ENCODE data around the gene FMO5.
"Not testable (repeated sequence)": the region's sequence is repeated elsewhere in the genome, so short reads cannot be mapped to it uniquely, and the experiment has no call there.

FMO5 gene

DNA sequence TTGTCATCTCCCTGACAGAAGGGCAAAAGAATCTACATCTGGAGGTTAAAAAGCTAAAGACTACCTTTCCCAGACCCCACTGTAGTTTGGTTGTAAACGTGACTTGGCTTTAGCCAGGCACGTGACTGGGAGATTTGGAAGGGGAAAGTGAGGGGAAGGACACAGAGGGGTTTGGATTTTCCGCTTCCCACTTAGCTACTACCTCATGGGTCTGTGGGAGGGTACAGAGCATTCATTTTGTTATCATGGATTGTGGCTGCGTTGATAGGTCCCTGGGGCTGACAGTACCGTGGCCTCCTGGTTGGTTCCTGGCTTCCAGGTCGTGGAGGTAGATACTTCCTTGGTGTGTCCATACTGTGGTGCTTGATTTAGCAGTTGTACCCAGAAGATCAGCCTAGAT is 20.0 kb upstream of the FMO5 start:
- CTCF ChIA-PET, result no interaction called here
- POLR2A ChIA-PET, result interaction anchor here (0.9 kb wide), 1 partner anchor 72 kb away, joined by 3 read pairs; no protein-coding TSS in a partner anchor
- TF ChIP-seq LEF1 (IDR thresholded peaks at IDR 0.05; ENCODE audit: borderline replicate concordance) (no peak), SP1 (IDR thresholded peaks at IDR 0.05) (no peak), NFRKB (IDR thresholded peaks at IDR 0.05) (no peak), ARNT (IDR thresholded peaks at IDR 0.05) (no peak), SUZ12 (IDR thresholded peaks at IDR 0.05) (no peak), FOXK2 (IDR thresholded peaks at IDR 0.05) (no peak), ELF4 (IDR thresholded peaks at IDR 0.05) (no peak), FOXM1 (IDR thresholded peaks at IDR 0.05; ENCODE audit: borderline replicate concordance) (no peak), ZNF384 (IDR thresholded peaks at IDR 0.05) (no peak), BHLHE40 (IDR thresholded peaks at IDR 0.05; ENCODE audit: borderline replicate concordance) (no peak), L3MBTL2 (conservative IDR thresholded peaks at IDR 0.05) (no peak), HDGF (IDR thresholded peaks at IDR 0.05; ENCODE audit: borderline replicate concordance) (no peak), TARDBP (IDR thresholded peaks at IDR 0.05) (no peak), CTBP1 (IDR thresholded peaks at IDR 0.05; ENCODE audit: borderline replicate concordance) (no peak), FOXA1 (IDR thresholded peaks at IDR 0.05) (no peak)
- TF ChIP-seq, protein P1, sequence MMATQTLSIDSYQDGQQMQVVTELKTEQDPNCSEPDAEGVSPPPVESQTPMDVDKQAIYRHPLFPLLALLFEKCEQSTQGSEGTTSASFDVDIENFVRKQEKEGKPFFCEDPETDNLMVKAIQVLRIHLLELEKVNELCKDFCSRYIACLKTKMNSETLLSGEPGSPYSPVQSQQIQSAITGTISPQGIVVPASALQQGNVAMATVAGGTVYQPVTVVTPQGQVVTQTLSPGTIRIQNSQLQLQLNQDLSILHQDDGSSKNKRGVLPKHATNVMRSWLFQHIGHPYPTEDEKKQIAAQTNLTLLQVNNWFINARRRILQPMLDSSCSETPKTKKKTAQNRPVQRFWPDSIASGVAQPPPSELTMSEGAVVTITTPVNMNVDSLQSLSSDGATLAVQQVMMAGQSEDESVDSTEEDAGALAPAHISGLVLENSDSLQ (IDR thresholded peaks at IDR 0.05), result no peak
- DNase-seq (ENCODE audit: extremely low spot score), result no peak

DNA sequence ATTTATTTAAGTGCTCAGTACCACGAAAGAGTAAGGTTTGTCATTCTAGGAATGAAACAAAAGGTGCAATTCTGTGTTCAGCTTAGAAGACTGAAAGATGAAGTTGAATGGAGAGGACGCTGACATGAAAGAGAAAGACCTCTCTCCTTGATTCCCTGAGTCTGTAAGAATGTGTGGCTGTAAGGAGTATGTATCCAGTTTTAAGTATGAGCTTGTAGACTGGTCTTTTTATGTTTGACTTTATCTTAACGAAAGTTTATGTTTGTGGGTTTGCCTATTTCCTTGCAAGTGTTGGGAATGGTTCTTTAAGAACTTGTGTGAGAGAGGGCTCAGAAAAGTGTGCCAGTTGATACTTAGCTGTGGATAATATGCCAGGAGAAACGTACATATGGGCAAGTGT is 18.7 kb upstream of the FMO5 start:
- no peak for DNase-seq (ENCODE audit: extremely low spot score)
- TF ChIP-seq SP1 (IDR thresholded peaks at IDR 0.05), result no peak
- POLR2A ChIA-PET, result interaction anchor here (1.3 to 3.2 kb wide), 3 partner anchors 71 to 159 kb away, joined by 3 to 27 read pairs (median 11); partner anchors contain the start of gene PRKAB2
- CTCF ChIA-PET, result interaction anchor here (0.8 to 1.0 kb wide), 2 partner anchors 146 to 159 kb away, joined by 3 to 4 read pairs; no protein-coding TSS in a partner anchor

DNA sequence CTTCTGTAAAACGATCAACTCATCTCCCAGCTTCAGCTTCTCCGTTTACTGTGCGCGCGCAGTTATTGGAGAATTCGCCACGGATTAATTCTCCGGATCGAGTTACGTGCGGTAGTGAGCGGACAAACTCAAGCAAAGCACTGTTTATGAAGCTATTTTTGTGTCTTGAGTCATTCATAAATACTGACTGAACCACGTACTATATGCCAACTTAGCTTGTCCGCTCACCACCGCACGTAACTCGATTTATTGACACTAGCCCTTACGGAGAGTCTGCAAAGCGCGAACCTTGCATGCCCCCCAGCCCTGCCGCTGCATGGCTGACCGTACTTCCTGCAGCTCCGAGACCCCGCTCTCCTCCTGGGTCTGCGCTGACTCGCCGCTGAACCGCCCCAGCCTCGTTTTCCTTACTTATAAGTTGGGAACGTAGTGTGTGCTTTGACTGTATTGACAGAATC is 18.1 kb upstream of the FMO5 start:
- TF ChIP-seq LEF1 (IDR thresholded peaks at IDR 0.05; ENCODE audit: borderline replicate concordance), result no peak
- no peak for TF ChIP-seq CTBP1 (IDR thresholded peaks at IDR 0.05; ENCODE audit: borderline replicate concordance)
- no peak for TF ChIP-seq L3MBTL2 (conservative IDR thresholded peaks at IDR 0.05)
- no peak for TF ChIP-seq SP1 (IDR thresholded peaks at IDR 0.05)
- TF ChIP-seq FOXA1 (IDR thresholded peaks at IDR 0.05), result no peak
- TF ChIP-seq TARDBP (IDR thresholded peaks at IDR 0.05), result no peak
- TF ChIP-seq BHLHE40 (IDR thresholded peaks at IDR 0.05; ENCODE audit: borderline replicate concordance), result no peak
- TF ChIP-seq SUZ12 (IDR thresholded peaks at IDR 0.05), result no peak
- no peak for TF ChIP-seq FOXM1 (IDR thresholded peaks at IDR 0.05; ENCODE audit: borderline replicate concordance)
- TF ChIP-seq ARNT (IDR thresholded peaks at IDR 0.05), result no peak
- TF ChIP-seq, protein P1 (IDR thresholded peaks at IDR 0.05), result no peak
- peak; percentile 51 for DNase-seq (ENCODE audit: extremely low spot score)
- CTCF ChIA-PET, result interaction anchor here (0.5 to 1.0 kb wide), 5 partner anchors 14 to 159 kb away, joined by 3 to 4 read pairs (median 3); no protein-coding TSS in a partner anchor
- POLR2A ChIA-PET, result interaction anchor here (1.0 to 3.2 kb wide), 4 partner anchors 71 to 158 kb away, joined by 3 to 27 read pairs (median 7); partner anchors contain the start of gene PRKAB2

DNA sequence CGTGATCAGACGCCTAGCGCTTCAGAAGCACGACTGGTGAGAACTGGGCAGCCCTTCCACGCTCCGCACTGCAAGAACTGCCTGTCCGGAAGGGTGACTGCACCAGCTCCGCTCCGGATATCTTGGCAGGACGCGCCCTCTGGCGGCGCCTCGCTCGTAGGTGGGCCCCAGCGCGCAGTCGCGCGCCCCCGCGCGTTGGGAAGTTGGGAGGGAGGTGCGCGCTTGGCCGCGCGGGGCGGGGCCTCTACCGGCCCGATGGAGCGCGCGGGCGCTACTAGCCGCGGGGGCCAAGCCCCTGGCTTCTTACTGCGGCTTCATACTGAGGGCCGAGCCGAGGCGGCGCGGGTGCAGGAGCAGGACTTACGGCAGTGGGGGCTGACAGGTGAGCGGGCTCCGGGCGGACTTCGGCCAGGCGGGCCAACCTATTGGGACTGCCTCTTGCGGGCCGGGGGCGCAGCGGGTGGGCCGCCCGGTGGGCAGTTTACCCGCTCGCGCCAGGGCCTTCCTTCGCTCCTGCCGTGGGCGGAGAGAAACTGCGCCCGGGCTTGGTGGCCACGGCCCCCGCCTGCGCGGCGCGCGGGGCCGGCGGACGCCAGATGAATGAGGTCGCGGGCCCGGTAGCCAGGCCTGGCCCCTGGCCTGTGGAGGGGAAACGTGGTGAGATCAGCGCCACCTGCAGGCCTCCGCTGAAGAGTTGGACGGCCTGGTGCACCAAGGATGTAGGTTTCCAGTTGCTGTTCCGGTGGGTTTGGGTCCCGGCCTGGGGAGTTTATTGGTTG is 17.5 kb upstream of the FMO5 start, which contains the start of gene CHD1L:
Gene CHD1L (plus strand): TSS at position 236 of the 779 bp plus-strand sequence. CDS start 20 bp downstream, at position 256.
- ChIA-PET CTCF (interaction anchor here (0.5 to 1.0 kb wide), 8 partner anchors 14 to 158 kb away, joined by 3 to 5 read pairs (median 4); no protein-coding TSS in a partner anchor), POLR2A (interaction anchor here (0.6 to 3.2 kb wide), 9 partner anchors 10 to 158 kb away, joined by 3 to 27 read pairs (median 3); partner anchors contain the start of genes FMO5 and PRKAB2)
- peak; percentile 54; the same call in 1 of the 2 replicates for TF ChIP-seq CTBP1 (IDR thresholded peaks at IDR 0.05; ENCODE audit: borderline replicate concordance)
- TF ChIP-seq FOXA1 (IDR thresholded peaks at IDR 0.05), result no peak
- TF ChIP-seq, protein P1 (IDR thresholded peaks at IDR 0.05), result 0 out of 2 replicates have a peak, but pooled peaks have one; percentile 57
- peak; percentile 93 for DNase-seq (ENCODE audit: extremely low spot score)

DNA sequence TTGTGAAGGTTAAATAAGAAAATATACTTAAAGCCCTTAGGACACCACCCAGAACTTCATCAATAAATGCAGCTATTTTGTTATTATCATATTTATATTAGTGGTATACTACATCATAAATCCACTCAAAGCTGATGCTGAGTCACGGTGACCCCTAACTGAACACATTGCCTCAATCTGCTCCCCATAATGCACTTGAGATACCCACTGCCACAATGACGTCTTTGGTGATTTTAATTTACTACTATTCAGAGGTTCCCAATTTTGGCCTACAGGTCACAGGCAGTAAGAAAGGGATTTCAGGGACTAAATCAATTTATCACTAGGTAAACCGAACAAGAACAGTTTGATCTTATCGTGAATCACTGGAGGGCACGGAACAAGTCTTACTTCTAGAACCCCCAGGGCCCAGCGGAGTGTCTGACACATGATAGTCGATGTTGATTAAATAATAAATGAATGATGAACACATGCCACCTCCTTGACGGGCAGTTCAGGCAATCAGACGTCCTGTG is 16.9 kb upstream of the FMO5 start:
- CTCF ChIA-PET, result interaction anchor here (0.6 to 1.0 kb wide), 3 partner anchors 69 to 74 kb away, joined by 3 to 5 read pairs (median 4); no protein-coding TSS in a partner anchor
- POLR2A ChIA-PET, result interaction anchor here (0.6 to 3.2 kb wide), 8 partner anchors 11 to 157 kb away, joined by 3 to 27 read pairs (median 3); partner anchors contain the start of genes FMO5 and PRKAB2
- TF ChIP-seq NFRKB (IDR thresholded peaks at IDR 0.05) (no peak), L3MBTL2 (conservative IDR thresholded peaks at IDR 0.05) (peak; percentile 67), FOXK2 (IDR thresholded peaks at IDR 0.05) (no peak)
- no peak for DNase-seq (ENCODE audit: extremely low spot score)

DNA sequence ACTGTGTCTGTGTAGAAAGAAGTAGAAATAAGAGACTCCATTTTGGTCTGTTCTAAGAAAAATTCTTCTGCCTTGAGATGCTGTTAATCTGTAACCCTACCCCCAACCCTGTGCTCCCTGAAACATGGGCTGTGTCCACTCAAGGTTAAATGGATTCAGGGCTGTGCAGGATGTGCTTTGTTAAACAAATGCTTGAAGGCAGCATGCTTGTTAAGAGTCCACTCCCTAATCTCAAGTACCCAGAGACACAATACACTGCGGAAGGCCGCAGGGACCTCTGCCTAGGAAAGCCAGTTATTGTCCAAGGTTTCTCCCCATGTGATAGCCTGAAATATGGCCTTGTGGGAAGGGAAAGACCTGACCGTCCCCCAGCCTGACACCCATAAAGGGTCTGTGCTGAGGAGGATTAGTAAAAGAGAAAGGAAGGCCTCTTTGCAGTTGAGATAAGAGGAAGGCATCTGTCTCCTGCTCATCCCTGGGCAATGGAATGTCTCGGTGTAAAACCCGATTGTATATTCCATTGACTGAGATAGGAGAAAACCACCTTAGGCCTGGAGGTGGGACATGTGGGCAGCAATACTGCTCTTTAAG is 15.1 kb upstream of the FMO5 start:
- POLR2A ChIA-PET; CTCF ChIA-PET; DNase-seq (ENCODE audit: extremely low spot score): not testable (repeated sequence)

Data from HEK293T (cell line).